ENCODE measurements around the gene CTIF.

Gene CTIF

GRCh38 chr18:48689548-48689947, 150.7 kb downstream of the CTIF start:
- DNase-seq, result no peak

- no peak for DNase-seq
These were observed 151.7 kb downstream of the CTIF start for GRCh38 chr18:48690494-48690893.

- no peak for DNase-seq
These were observed 154.2 kb downstream of the CTIF start for GRCh38 chr18:48693006-48693405.

GRCh38 chr18:48693625-48694262, 154.9 kb downstream of the CTIF start:
- no peak for DNase-seq

GRCh38 chr18:48694295-48694694, 155.5 kb downstream of the CTIF start:
- DNase-seq, result no peak

GRCh38 chr18:48695671-48696070, 156.8 kb downstream of the CTIF start:
- no peak for DNase-seq

GRCh38 chr18:48696218-48696617, 157.4 kb downstream of the CTIF start:
- DNase-seq, result no peak

GRCh38 chr18:48697441-48697840, 158.6 kb downstream of the CTIF start:
- no peak for DNase-seq

- DNase-seq, result no peak
These were observed 159.9 kb downstream of the CTIF start for GRCh38 chr18:48698707-48699106.

- no peak for DNase-seq
These were observed 160.9 kb downstream of the CTIF start for GRCh38 chr18:48699761-48700160.

GRCh38 chr18:48700446-48700845, 161.6 kb downstream of the CTIF start:
- no peak for DNase-seq

GRCh38 chr18:48702346-48703027, 163.7 kb downstream of the CTIF start:
- DNase-seq, result no peak

GRCh38 chr18:48703028-48703386, 164.2 kb downstream of the CTIF start:
- DNase-seq, result no peak

- no peak for DNase-seq
These were observed 164.6 kb downstream of the CTIF start for GRCh38 chr18:48703418-48703817.

GRCh38 chr18:48705043-48705442, 166.2 kb downstream of the CTIF start:
- DNase-seq, result no peak

GRCh38 chr18:48705531-48705930, 166.7 kb downstream of the CTIF start:
- no peak for DNase-seq

- DNase-seq, result no peak
These were observed 167.9 kb downstream of the CTIF start for GRCh38 chr18:48706731-48707130.

- no peak for DNase-seq
These were observed 168.9 kb downstream of the CTIF start for GRCh38 chr18:48707636-48708296.

GRCh38 chr18:48708807-48709206, 170.0 kb downstream of the CTIF start:
- DNase-seq, result no peak

GRCh38 chr18:48709371-48710062, 170.7 kb downstream of the CTIF start:
- DNase-seq, result no peak

GRCh38 chr18:48711651-48712486, 173.0 kb downstream of the CTIF start:
- DNase-seq, result peak in 1 of 2 experiments; percentile 3

GRCh38 chr18:48713309-48713708, 174.5 kb downstream of the CTIF start:
- no peak for DNase-seq

GRCh38 chr18:48714873-48715272, 176.0 kb downstream of the CTIF start:
- no peak for DNase-seq
